HepG2 (cell line): ENCODE results near the gene NAV2. TPM values are rescaled to one million over a fixed set of nuclear protein-coding genes. Genes with fewer than 3 reads are reported as not detected.

Experiments
- ATAC-seq: fragments of 200-7000 bp; cut with Tn5 transposase; 3 replicates; pipeline ENCODE4 v1.9.1; 2020; ENCODE audit warnings: mild to moderate bottlenecking, moderate library complexity
- BruUV-seq: library from RNA; stranded (reverse); fragments of 400-500 nt; replicated peaks from 2 replicates; lab custom pipeline; 2021; lab: Mats Ljungman, UMichigan
- CTCF ChIA-PET: fragments of 300-600 bp; formaldehyde crosslinking; extraction: SDS; loops from one replicate; lab custom pipeline; 2021; ENCODE audit warnings: low total read pairs, inconsistent platforms, low intra/inter-chr PET ratio; lab: Yijun Ruan, JAX
- POLR2A ChIA-PET: fragments of 350-600 bp; sonication (Branson Sonifier 250); formaldehyde crosslinking; loops from one replicate; lab custom pipeline; 2020; ENCODE audit warnings: antibody characterized with exemption, inconsistent platforms; lab: Yijun Ruan, JAX
- DNase-seq: peaks from one replicate; pipeline ENCODE4 v3.0.0-alpha.2; 2015; ENCODE audit warnings: low spot score
- FAIRE-seq: peaks from 3 replicates; lab custom pipeline; 2011; peaks lifted over from hg19 to GRCh38; lab: Jason Lieb, UNC
- H2AFZ ChIP-seq: one replicate; pipeline ENCODE4 v1.6.1; 2011; ENCODE audit warnings: low read length, inconsistent platforms
- H3K27ac ChIP-seq: fragments of 300-600 bp; 3 replicates; pipeline ENCODE4 v1.8.0; 2011; ENCODE audit warnings: mixed run types, mild to moderate bottlenecking, mixed read lengths, low read length, inconsistent platforms; ENCODE audit not compliant: insufficient read depth; ENCODE audit errors: extremely low read length
- H3K27me3 ChIP-seq, 2 experiments: fragments of 200-600 bp in 1 of 2; 2 replicates in 1 of 2; 3 replicates in 1 of 2; pipeline versions ENCODE4 v1.6.0 to v1.8.0; 2011; ENCODE audit warnings: low read length in 2 of 2, mild to moderate bottlenecking in 2 of 2, moderate library complexity in 2 of 2, inconsistent platforms in 1 of 2; ENCODE audit not compliant: insufficient read depth in 2 of 2, control insufficient read depth in 1 of 2
- H3K36me3 ChIP-seq, 2 experiments: fragments of 200-600 bp in 1 of 2; replicated peaks in 1 of 2; 2 replicates in 1 of 2; 3 replicates in 1 of 2; pipeline versions ENCODE4 v1.5.1 to v1.8.0; 2011; ENCODE audit warnings: low read length in 2 of 2, inconsistent platforms in 1 of 2; ENCODE audit not compliant: insufficient read depth in 2 of 2, control insufficient read depth in 1 of 2
- H3K4me1 ChIP-seq: 2 replicates; pipeline ENCODE4 v1.5.1; 2012; ENCODE audit warnings: low read length, inconsistent platforms; ENCODE audit not compliant: insufficient read depth
- H3K4me2 ChIP-seq: 2 replicates; pipeline ENCODE4 v1.6.0; 2011; ENCODE audit warnings: low read depth, low read length, inconsistent platforms
- H3K4me3 ChIP-seq, 3 experiments: fragments of 200-600 bp in 1 of 3; sonication (generic), shearing (Covaris generic) in 1 of 3; replicated peaks in 1 of 3; 2 replicates each; pipeline ENCODE4 v1.5.1; 2011 to 2016; ENCODE audit warnings: low read length in 3 of 3, inconsistent platforms in 2 of 3, low read depth in 2 of 3, mild to moderate bottlenecking in 2 of 3, control low read depth in 1 of 3, mixed read lengths in 1 of 3; ENCODE audit not compliant: insufficient read depth in 1 of 3
- H3K79me2 ChIP-seq: one replicate; pipeline ENCODE4 v1.6.1; 2011; ENCODE audit warnings: low read length, inconsistent platforms; ENCODE audit not compliant: insufficient read depth
- H3K9ac ChIP-seq: 2 replicates; pipeline ENCODE4 v1.6.0; 2011; ENCODE audit warnings: mild to moderate bottlenecking, low read depth, low read length, inconsistent platforms; ENCODE audit not compliant: insufficient read depth
- H3K9me3 ChIP-seq: 2 replicates; pipeline ENCODE4 v1.5.1; 2012; ENCODE audit warnings: mild to moderate bottlenecking, low read length
- H4K20me1 ChIP-seq: 2 replicates; pipeline ENCODE4 v1.6.0; 2011; ENCODE audit warnings: inconsistent platforms, mild to moderate bottlenecking, low read length, moderate library complexity; ENCODE audit not compliant: insufficient read depth
- POLR2A ChIP-seq, 2 experiments: IDR thresholded peaks; 2 replicates each; pipeline ENCODE4 v1.6.1; 2011; ENCODE audit warnings: low read depth in 2 of 2, low read length in 2 of 2, mild to moderate bottlenecking in 1 of 2, moderate library complexity in 1 of 2; ENCODE audit not compliant: insufficient read depth in 1 of 2
- ZNF781 ChIP-seq: sonication (generic); formaldehyde crosslinking; IDR thresholded peaks from 2 replicates; pipeline ENCODE4 v1.5.1; 2020; ENCODE audit warnings: borderline replicate concordance, mild to moderate bottlenecking, missing genetic modification reagents; ENCODE audit errors: not compliant biosample characterization
- ZNF83 ChIP-seq: sonication (generic); formaldehyde crosslinking; IDR thresholded peaks from 2 replicates; pipeline ENCODE4 v1.4.0; 2020; ENCODE audit warnings: missing genetic modification reagents, mild to moderate bottlenecking, borderline replicate concordance
- WGBS: methylation state at CpG from one replicate; pipeline ENCODE4 v1.1.6; 2017; ENCODE audit warnings: low lambda C conversion rate; 5-methylcytosine and 5-hydroxymethylcytosine counted together
- in situ Hi-C: cut with HindIII; loops from 2 replicates; pipeline ENCODE4 v1.10.0; 2017; ENCODE audit warnings: low pct_unique_long_range_greater_than_20kb; ENCODE audit not compliant: extremely low pct_ligation_motif_present
- intact Hi-C: fragments of 100-400 bp; cut with micrococcal nuclease; formaldehyde crosslinking; loops from one replicate; pipeline ENCODE4 v1.10.0; 2022; ENCODE audit not compliant: unreplicated experiment
- polyA plus RNA-seq, 8 experiments: library from polyadenylated mRNA; depleted of rRNA in 3 of 8; stranded (reverse) in 7 of 8; unstranded in 1 of 8; fragments of >200 nt; fragmentation: Illumina TruSeq in 4 of 8; extraction: Trizol in 4 of 8; gene quantifications; 2 replicates each; pipeline versions ENCODE4 v1.2.1 to v1.2.3, GENCODE V29; 2011 to 2016; ENCODE audit warnings: low read depth in 4 of 8, missing spikeins in 1 of 8, mixed read lengths in 1 of 8; ENCODE audit not compliant: insufficient read depth in 1 of 8
- total RNA-seq, 5 experiments: library from RNA; depleted of rRNA; stranded (reverse); fragments of >200 nt; fragmentation: Illumina TruSeq; extraction: Trizol; gene quantifications; 2 replicates each; pipeline ENCODE4 v1.2.3, GENCODE V29; 2016; ENCODE audit warnings: low read depth in 1 of 5
- TF ChIP-seq, protein P1 (sequence below): sonication (generic); formaldehyde crosslinking; IDR thresholded peaks from 2 replicates; pipeline ENCODE4 v1.5.0; 2020; ENCODE audit warnings: mild to moderate bottlenecking, missing genetic modification reagents
- TF ChIP-seq, protein P2 (sequence below): sonication (generic); formaldehyde crosslinking; conservative IDR thresholded peaks from 2 replicates; pipeline ENCODE4 v1.8.0; 2022; ENCODE audit warnings: low read depth, missing genetic modification reagents

NAV2 gene
- total and polyA plus RNA-seq, 2 of the 13 experiments (the other 11 are each of a cell fraction or from before 2014, with no cell fraction given) = 9.3 to 34.6 TPM

DNA sequence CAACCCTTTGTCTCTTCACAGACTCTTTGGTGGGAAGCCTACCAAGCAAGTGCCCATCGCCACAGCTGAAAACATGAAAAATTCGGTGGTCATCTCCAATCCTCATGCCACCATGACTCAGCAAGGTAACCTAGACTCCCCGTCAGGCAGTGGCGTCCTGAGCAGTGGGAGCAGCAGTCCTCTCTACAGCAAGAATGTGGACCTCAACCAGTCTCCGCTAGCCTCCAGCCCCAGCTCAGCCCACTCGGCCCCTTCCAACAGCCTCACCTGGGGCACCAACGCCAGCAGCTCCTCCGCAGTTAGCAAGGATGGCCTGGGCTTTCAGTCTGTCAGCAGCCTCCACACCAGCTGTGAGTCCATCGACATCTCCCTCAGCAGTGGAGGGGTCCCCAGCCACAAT lies 336.1 kb downstream of the NAV2 start:
- ATAC-seq = no peak
- FAIRE-seq = no peak
- TF ChIP-seq, protein P1, sequence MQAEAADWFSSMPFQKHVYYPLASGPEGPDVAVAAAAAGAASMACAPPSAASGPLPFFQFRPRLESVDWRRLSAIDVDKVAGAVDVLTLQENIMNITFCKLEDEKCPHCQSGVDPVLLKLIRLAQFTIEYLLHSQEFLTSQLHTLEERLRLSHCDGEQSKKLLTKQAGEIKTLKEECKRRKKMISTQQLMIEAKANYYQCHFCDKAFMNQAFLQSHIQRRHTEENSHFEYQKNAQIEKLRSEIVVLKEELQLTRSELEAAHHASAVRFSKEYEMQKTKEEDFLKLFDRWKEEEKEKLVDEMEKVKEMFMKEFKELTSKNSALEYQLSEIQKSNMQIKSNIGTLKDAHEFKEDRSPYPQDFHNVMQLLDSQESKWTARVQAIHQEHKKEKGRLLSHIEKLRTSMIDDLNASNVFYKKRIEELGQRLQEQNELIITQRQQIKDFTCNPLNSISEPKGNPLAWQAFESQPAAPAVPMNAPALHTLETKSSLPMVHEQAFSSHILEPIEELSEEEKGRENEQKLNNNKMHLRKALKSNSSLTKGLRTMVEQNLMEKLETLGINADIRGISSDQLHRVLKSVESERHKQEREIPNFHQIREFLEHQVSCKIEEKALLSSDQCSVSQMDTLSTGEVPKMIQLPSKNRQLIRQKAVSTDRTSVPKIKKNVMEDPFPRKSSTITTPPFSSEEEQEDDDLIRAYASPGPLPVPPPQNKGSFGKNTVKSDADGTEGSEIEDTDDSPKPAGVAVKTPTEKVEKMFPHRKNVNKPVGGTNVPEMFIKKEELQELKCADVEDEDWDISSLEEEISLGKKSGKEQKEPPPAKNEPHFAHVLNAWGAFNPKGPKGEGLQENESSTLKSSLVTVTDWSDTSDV (CRISPR knock-in tag) = no peak
- TF ChIP-seq ZNF83 = no peak
- TF ChIP-seq, protein P2, sequence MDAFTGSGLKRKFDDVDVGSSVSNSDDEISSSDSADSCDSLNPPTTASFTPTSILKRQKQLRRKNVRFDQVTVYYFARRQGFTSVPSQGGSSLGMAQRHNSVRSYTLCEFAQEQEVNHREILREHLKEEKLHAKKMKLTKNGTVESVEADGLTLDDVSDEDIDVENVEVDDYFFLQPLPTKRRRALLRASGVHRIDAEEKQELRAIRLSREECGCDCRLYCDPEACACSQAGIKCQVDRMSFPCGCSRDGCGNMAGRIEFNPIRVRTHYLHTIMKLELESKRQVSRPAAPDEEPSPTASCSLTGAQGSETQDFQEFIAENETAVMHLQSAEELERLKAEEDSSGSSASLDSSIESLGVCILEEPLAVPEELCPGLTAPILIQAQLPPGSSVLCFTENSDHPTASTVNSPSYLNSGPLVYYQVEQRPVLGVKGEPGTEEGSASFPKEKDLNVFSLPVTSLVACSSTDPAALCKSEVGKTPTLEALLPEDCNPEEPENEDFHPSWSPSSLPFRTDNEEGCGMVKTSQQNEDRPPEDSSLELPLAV (CRISPR knock-in tag) = no peak
- TF ChIP-seq POLR2A (IDR thresholded peaks at IDR 0.05; ENCODE audit: insufficient read depth in 1 of 2, low read depth in 2 of 2, low read length in 2 of 2) = no peak
- TF ChIP-seq ZNF781 (CRISPR knock-in tag) = no peak
- in situ Hi-C loops = no loop called here
- Histone ChIP-seq H3K9ac (no peak overlapping the region), H3K4me1 (no peaks in the 10 kb centered on the region), H3K36me3 (peaks cover 51 to 96% of the 10 kb centered on the region in 2 experiments), H3K27ac (no peak overlapping the region), H3K79me2 (no peaks in the 10 kb centered on the region), H2AFZ (no peak overlapping the region), H3K4me3 (no peak overlapping the region), H3K4me2 (no peak overlapping the region), H4K20me1 (no peaks in the 10 kb centered on the region), H3K9me3 (no peaks in the 10 kb centered on the region), H3K27me3 (no peaks in the 10 kb centered on the region)
- CTCF ChIA-PET = no interaction called here
- intact Hi-C loops = no loop called here
- 98% methylated on average over 6 of the region's 9 CpGs for WGBS
- no TSS peak for BruUV-seq
- POLR2A ChIA-PET = no interaction called here
- no peak for DNase-seq
